ENCODE results near the gene RAB10.

RAB10 gene

DNA sequence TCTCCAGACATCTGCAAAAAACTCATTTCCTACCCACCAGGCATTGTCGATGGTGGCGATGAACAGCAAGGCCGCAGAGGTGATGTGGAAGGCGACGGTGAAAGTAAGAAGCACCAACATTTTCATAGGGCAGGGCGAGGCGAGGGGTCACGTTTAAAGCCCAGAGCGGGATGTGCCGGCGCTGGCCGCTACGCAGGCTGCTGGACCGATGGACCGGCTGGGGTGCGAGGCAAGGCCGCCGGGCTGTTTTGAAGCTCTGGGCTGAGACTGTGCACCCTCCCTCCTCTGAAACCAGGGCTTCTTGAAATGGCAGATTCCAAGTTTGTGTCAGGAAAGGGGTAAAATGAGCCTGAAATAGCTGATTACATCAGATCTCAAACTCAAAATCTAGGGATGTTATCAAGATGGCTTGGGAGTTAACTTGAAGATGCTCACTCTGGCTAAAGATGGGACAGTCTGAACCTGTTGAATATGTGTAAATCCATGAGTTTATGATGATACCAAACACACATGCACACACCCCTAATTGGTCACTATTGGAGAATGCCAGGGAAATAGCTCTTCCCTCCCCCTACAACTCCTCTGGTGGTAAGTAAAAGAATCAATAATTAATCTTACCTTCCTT is 107.4 kb downstream of the RAB10 start:
- no peak overlapping the region for H3K9ac ChIP-seq (ENCODE audit: low read length)
- TF ChIP-seq EZH2phosphoT487 (IDR thresholded peaks at IDR 0.05; ENCODE audit: low read depth), result no peak
- TF ChIP-seq, protein P1, sequence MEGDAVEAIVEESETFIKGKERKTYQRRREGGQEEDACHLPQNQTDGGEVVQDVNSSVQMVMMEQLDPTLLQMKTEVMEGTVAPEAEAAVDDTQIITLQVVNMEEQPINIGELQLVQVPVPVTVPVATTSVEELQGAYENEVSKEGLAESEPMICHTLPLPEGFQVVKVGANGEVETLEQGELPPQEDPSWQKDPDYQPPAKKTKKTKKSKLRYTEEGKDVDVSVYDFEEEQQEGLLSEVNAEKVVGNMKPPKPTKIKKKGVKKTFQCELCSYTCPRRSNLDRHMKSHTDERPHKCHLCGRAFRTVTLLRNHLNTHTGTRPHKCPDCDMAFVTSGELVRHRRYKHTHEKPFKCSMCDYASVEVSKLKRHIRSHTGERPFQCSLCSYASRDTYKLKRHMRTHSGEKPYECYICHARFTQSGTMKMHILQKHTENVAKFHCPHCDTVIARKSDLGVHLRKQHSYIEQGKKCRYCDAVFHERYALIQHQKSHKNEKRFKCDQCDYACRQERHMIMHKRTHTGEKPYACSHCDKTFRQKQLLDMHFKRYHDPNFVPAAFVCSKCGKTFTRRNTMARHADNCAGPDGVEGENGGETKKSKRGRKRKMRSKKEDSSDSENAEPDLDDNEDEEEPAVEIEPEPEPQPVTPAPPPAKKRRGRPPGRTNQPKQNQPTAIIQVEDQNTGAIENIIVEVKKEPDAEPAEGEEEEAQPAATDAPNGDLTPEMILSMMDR (IDR thresholded peaks at IDR 0.05; ENCODE audit: low read depth, low read length), result no peak
- no peak overlapping the region for H3K4me3 ChIP-seq (ENCODE audit: low read length)
- H2AFZ ChIP-seq (ENCODE audit: low read depth, low read length), result no peak overlapping the region
- no peaks in the 10 kb centered on the region for H4K20me1 ChIP-seq (ENCODE audit: insufficient read depth, low read length)
- H3K79me2 ChIP-seq (ENCODE audit: low read length), result no peaks in the 10 kb centered on the region
- H3K27ac ChIP-seq (ENCODE audit: low read length), result no peak overlapping the region
- H3K4me1 ChIP-seq (ENCODE audit: low read length), result peaks cover 15% of the 10 kb centered on the region
- H3K36me3 ChIP-seq (replicated peaks; ENCODE audit: low read depth, low read length), result no peaks in the 10 kb centered on the region
- no peaks in the 10 kb centered on the region for H3K9me3 ChIP-seq (ENCODE audit: insufficient read depth, low read length)
- H3K4me2 ChIP-seq (ENCODE audit: low read length), result no peak overlapping the region
- no peaks in the 10 kb centered on the region for H3K27me3 ChIP-seq (ENCODE audit: low read depth, low read length)

DNA sequence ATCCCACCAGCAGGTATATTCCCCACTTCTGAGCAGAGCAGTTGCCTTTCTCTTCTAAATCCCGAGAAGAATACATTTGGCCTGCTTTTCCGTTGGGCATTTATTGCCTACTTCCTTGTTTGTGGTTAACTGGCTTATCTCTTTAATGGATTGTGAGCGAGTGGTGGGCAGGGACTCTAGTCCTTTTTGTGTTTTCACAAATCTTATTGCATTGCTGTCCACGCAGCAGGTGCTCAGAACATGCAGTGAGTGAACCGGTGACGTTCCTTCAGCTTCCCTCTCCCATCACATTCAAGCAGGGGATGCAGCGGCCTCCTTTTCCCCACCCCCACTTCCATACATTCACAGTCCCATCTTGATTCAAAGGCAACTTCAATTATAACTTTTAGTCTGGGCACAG is 110.1 kb downstream of the RAB10 start:
- no peak overlapping the region for H3K27ac ChIP-seq (ENCODE audit: low read length)
- H3K4me1 ChIP-seq (ENCODE audit: low read length), result peaks cover 15% of the 10 kb centered on the region

DNA sequence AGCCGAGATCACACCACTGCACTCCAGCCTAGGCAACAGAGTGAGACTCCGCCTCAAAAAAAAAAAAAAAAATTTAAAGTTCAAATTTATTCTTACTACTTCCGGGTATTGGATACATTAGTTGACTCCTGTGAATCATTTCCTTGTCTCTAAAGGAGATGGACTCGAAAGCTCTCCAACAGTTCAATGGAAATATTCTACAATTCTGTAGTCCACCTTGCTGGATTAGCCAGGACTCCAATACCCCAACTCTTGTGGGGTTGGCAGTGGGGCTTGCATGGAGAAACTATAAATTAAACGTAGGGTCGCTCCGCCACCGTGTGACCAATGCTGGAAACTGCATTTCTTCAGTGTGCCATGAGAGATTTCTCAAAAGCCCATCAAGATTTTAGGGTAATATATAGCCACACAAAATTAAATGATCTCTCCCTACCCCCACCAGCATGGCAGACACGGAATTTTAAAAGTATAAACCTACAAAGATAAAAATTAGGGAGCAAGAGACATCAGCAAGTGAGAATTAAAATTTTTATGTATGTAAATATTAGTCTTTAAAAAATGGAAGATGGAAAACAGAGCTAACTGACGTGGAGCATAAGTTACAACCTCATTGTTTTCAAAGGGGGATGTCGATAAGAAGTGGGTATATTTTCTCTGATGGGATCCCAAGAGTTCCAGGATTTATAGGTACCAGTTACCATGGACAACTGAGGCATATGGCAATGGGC is 111.2 kb downstream of the RAB10 start:
- no peaks in the 10 kb centered on the region for H3K79me2 ChIP-seq (ENCODE audit: low read length)
- H3K36me3 ChIP-seq (replicated peaks; ENCODE audit: low read depth, low read length), result no peaks in the 10 kb centered on the region
- no peak overlapping the region for H3K27ac ChIP-seq (ENCODE audit: low read length)
- H3K27me3 ChIP-seq (ENCODE audit: low read depth, low read length), result no peaks in the 10 kb centered on the region
- H3K4me3 ChIP-seq (ENCODE audit: low read length), result peak overlapping the region; percentile 67
- H3K9me3 ChIP-seq (ENCODE audit: insufficient read depth, low read length), result no peaks in the 10 kb centered on the region
- peak overlapping the region; percentile 66 for H3K4me2 ChIP-seq (ENCODE audit: low read length)
- H2AFZ ChIP-seq (ENCODE audit: low read depth, low read length), result peak overlapping the region; percentile 75
- no peaks in the 10 kb centered on the region for H4K20me1 ChIP-seq (ENCODE audit: insufficient read depth, low read length)
- peak overlapping the region; percentile 32 for H3K9ac ChIP-seq (ENCODE audit: low read length)
- no peak for TF ChIP-seq EZH2phosphoT487 (IDR thresholded peaks at IDR 0.05; ENCODE audit: low read depth)
- TF ChIP-seq, protein P1 (IDR thresholded peaks at IDR 0.05; ENCODE audit: low read depth, low read length), result peak; percentile 91
- peaks cover 15% of the 10 kb centered on the region for H3K4me1 ChIP-seq (ENCODE audit: low read length)

More for the DNA sequence above, 110.1 kb downstream of the RAB10 start:
- no peaks in the 10 kb centered on the region for H3K9me3 ChIP-seq (ENCODE audit: insufficient read depth, low read length)
- H3K4me2 ChIP-seq (ENCODE audit: low read length), result no peak overlapping the region
- H3K9ac ChIP-seq (ENCODE audit: low read length), result no peak overlapping the region
- H4K20me1 ChIP-seq (ENCODE audit: insufficient read depth, low read length), result no peaks in the 10 kb centered on the region
- H3K4me3 ChIP-seq (ENCODE audit: low read length), result no peak overlapping the region
- H3K36me3 ChIP-seq (replicated peaks; ENCODE audit: low read depth, low read length), result no peaks in the 10 kb centered on the region
- no peaks in the 10 kb centered on the region for H3K27me3 ChIP-seq (ENCODE audit: low read depth, low read length)
- no peak for TF ChIP-seq EZH2phosphoT487 (IDR thresholded peaks at IDR 0.05; ENCODE audit: low read depth)
- TF ChIP-seq, protein P1 (IDR thresholded peaks at IDR 0.05; ENCODE audit: low read depth, low read length), result no peak
- no peaks in the 10 kb centered on the region for H3K79me2 ChIP-seq (ENCODE audit: low read length)
- H2AFZ ChIP-seq (ENCODE audit: low read depth, low read length), result no peak overlapping the region

DNA sequence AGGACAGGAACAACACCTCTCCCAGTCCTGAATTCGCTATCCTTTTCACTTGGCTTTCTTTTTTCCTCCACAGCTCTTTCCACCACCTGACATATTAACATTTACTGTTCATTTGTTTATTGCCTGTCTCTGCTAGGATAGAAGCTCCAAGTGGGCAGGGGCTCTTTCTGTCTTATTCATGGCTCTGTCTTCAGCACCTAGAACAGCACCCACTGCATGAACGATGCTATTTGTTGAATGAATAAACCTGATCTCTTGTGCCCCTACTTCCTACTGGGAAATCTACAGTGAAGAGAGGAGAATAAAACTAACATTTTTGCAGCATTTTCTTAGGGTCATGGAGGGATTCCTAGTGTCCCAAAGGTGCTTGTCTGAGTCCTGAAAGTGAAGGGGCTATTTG is 114.6 kb downstream of the RAB10 start:
- Histone ChIP-seq H3K27ac (ENCODE audit: low read length) (no peak overlapping the region), H3K4me1 (ENCODE audit: low read length) (peaks cover 15% of the 10 kb centered on the region), H4K20me1 (ENCODE audit: insufficient read depth, low read length) (no peaks in the 10 kb centered on the region), H3K36me3 (replicated peaks; ENCODE audit: low read depth, low read length) (no peaks in the 10 kb centered on the region), H3K9me3 (ENCODE audit: insufficient read depth, low read length) (no peaks in the 10 kb centered on the region), H3K79me2 (ENCODE audit: low read length) (no peaks in the 10 kb centered on the region), H3K4me2 (ENCODE audit: low read length) (no peak overlapping the region), H3K9ac (ENCODE audit: low read length) (no peak overlapping the region), H3K4me3 (ENCODE audit: low read length) (no peak overlapping the region), H2AFZ (ENCODE audit: low read depth, low read length) (no peak overlapping the region), H3K27me3 (ENCODE audit: low read depth, low read length) (no peaks in the 10 kb centered on the region)
- TF ChIP-seq EZH2phosphoT487 (IDR thresholded peaks at IDR 0.05; ENCODE audit: low read depth), result no peak
- TF ChIP-seq, protein P1 (IDR thresholded peaks at IDR 0.05; ENCODE audit: low read depth, low read length), result no peak
